Naive B cell (primary cell): ENCODE data around the gene MLKL. TPM values are rescaled to one million over a fixed set of nuclear protein-coding genes. Genes with fewer than 3 reads are reported as not detected.

ENCODE experiments used
- ATAC-seq, 2 donors: fragments of 150-1000 bp; cut with Tn5 transposase; 2 replicates each; pipeline ENCODE4 v1.10.0; 2021; ENCODE audit warnings: low read depth in 2 of 2, mild to moderate bottlenecking in 2 of 2, moderate library complexity in 2 of 2
- DNase-seq: peaks from one replicate; pipeline ENCODE4 v3.0.0; 2022
- H3K27ac Mint-ChIP-seq, 6 donors: one replicate each; pipeline ENCODE4 v1.8.0; 2020 to 2022; ENCODE audit warnings: mild to moderate bottlenecking in 6 of 6, mixed read lengths in 6 of 6, moderate library complexity in 5 of 6, inconsistent platforms in 2 of 6
- H3K27me3 Mint-ChIP-seq, 3 donors: one replicate each; pipeline ENCODE4 v1.8.0; 2021 to 2022; ENCODE audit warnings: mixed read lengths in 3 of 3, mild to moderate bottlenecking in 1 of 3
- H3K36me3 Mint-ChIP-seq, 2 donors: one replicate each; pipeline ENCODE4 v1.8.0; 2020 to 2022; ENCODE audit warnings: mixed read lengths in 2 of 2, inconsistent platforms in 1 of 2, mild to moderate bottlenecking in 1 of 2
- H3K4me1 Mint-ChIP-seq, 3 donors: one replicate each; pipeline ENCODE4 v1.8.0; 2020 to 2022; ENCODE audit warnings: mixed read lengths in 3 of 3, inconsistent platforms in 1 of 3, mild to moderate bottlenecking in 1 of 3, moderate library complexity in 1 of 3
- H3K4me3 Mint-ChIP-seq, 8 donors: one replicate each; pipeline ENCODE4 v1.8.0; 2020 to 2022; ENCODE audit warnings: mild to moderate bottlenecking in 8 of 8, mixed read lengths in 8 of 8, moderate library complexity in 8 of 8, inconsistent platforms in 2 of 8
- H3K9me3 Mint-ChIP-seq, 7 donors: one replicate each; pipeline ENCODE4 v1.8.0; 2020 to 2022; ENCODE audit warnings: mixed read lengths in 7 of 7, mild to moderate bottlenecking in 5 of 7, inconsistent platforms in 2 of 7, moderate library complexity in 1 of 7
- polyA plus RNA-seq, 6 donors: library from polyadenylated mRNA; unstranded; fragments of 300-500 nt; fragmentation: Illumina TruSeq; gene quantifications; one replicate each; pipeline ENCODE4 v1.2.3, GENCODE V29; 2021; ENCODE audit warnings: low read depth in 6 of 6

Gene MLKL
- polyA plus RNA-seq, 6 donors from 2014 or later, result 1.7 to 7.6 (median 3.8) TPM

GRCh38 chr16:74711938-74712337, 11.3 kb upstream of the MLKL start:
- no peaks in the 10 kb centered on the region for H3K36me3 Mint-ChIP-seq
- no peak for DNase-seq
- peaks cover 0 to 7% (median 0%) of the 10 kb centered on the region in 3 donors for H3K27me3 Mint-ChIP-seq
- peak overlapping the region in 1 of 6 donors; percentile 30 for H3K27ac Mint-ChIP-seq
- ATAC-seq, result no peak
- H3K4me1 Mint-ChIP-seq, result peaks cover 4 to 6% (median 5%) of the 10 kb centered on the region in 3 donors
- H3K4me3 Mint-ChIP-seq, result no peak overlapping the region
- H3K9me3 Mint-ChIP-seq, result peaks cover 0 to 2% (median 0%) of the 10 kb centered on the region in 7 donors

- Mint-ChIP-seq H3K27ac (no peak overlapping the region), H3K4me1 (peaks cover 4 to 6% (median 5%) of the 10 kb centered on the region in 3 donors), H3K4me3 (no peak overlapping the region), H3K36me3 (no peaks in the 10 kb centered on the region), H3K9me3 (peaks cover 0 to 2% (median 0%) of the 10 kb centered on the region in 7 donors), H3K27me3 (no peaks in the 10 kb centered on the region)
- ATAC-seq, result no peak
- DNase-seq, result no peak
Measured at GRCh38 chr16:74710401-74710800, 9.7 kb upstream of the MLKL start.

- Mint-ChIP-seq H3K4me3 (no peak overlapping the region), H3K27me3 (no peaks in the 10 kb centered on the region), H3K9me3 (peaks cover 0 to 2% (median 0%) of the 10 kb centered on the region in 7 donors), H3K27ac (peak overlapping the region in 1 of 6 donors; percentile 13), H3K4me1 (peaks cover 4 to 6% (median 5%) of the 10 kb centered on the region in 3 donors), H3K36me3 (no peaks in the 10 kb centered on the region)
- peak; percentile 68 for DNase-seq
- peak; percentile 88 to 96 for ATAC-seq
Measured at GRCh38 chr16:74709441-74709877, 8.8 kb upstream of the MLKL start.

GRCh38 chr16:74700116-74700437, 585 bp downstream of the MLKL start:
- ATAC-seq (peak; percentile 44 to 46), DNase-seq (peak; percentile 32)
- H3K4me1 Mint-ChIP-seq, result peaks cover 33 to 53% (median 45%) of the 10 kb centered on the region in 3 donors
- peak overlapping the region; percentile 92 to 99 (median 96) for H3K4me3 Mint-ChIP-seq
- H3K9me3 Mint-ChIP-seq, result no peaks in the 10 kb centered on the region
- peak overlapping the region in 5 of 6 donors; percentile 90 to 97 (median 93) for H3K27ac Mint-ChIP-seq
- H3K27me3 Mint-ChIP-seq, result no peaks in the 10 kb centered on the region
- H3K36me3 Mint-ChIP-seq, result peaks cover 0 to 5% of the 10 kb centered on the region in 2 donors

GRCh38 chr16:74699666-74700065, 996 bp downstream of the MLKL start:
- Mint-ChIP-seq H3K27me3 (no peaks in the 10 kb centered on the region), H3K4me1 (peaks cover 33 to 53% (median 45%) of the 10 kb centered on the region in 3 donors), H3K4me3 (peak overlapping the region; percentile 51 to 99 (median 95)), H3K36me3 (peaks cover 0 to 5% of the 10 kb centered on the region in 2 donors), H3K27ac (peak overlapping the region in 1 of 6 donors; percentile 90), H3K9me3 (no peaks in the 10 kb centered on the region)
- ATAC-seq (no peak), DNase-seq (no peak)

- DNase-seq, result no peak
- H3K4me3 Mint-ChIP-seq, result peak overlapping the region in 6 of 8 donors; percentile 16 to 99 (median 81)
- peaks cover 0 to 11% of the 10 kb centered on the region in 2 donors for H3K36me3 Mint-ChIP-seq
- no peak for ATAC-seq
- no peaks in the 10 kb centered on the region for H3K9me3 Mint-ChIP-seq
- no peaks in the 10 kb centered on the region for H3K27me3 Mint-ChIP-seq
- no peak overlapping the region for H3K27ac Mint-ChIP-seq
- peaks cover 33 to 53% (median 45%) of the 10 kb centered on the region in 3 donors for H3K4me1 Mint-ChIP-seq
Measured at GRCh38 chr16:74698222-74698621, 2.4 kb downstream of the MLKL start.

GRCh38 chr16:74695450-74696422, 4.9 kb downstream of the MLKL start:
- peak overlapping the region; percentile 73 to 91 (median 86) for H3K4me3 Mint-ChIP-seq
- H3K4me1 Mint-ChIP-seq, result peaks cover 20 to 41% (median 32%) of the 10 kb centered on the region in 3 donors
- H3K27me3 Mint-ChIP-seq, result no peaks in the 10 kb centered on the region
- H3K27ac Mint-ChIP-seq, result peak overlapping the region in 4 of 6 donors; percentile 47 to 93 (median 73)
- no peaks in the 10 kb centered on the region for H3K9me3 Mint-ChIP-seq
- H3K36me3 Mint-ChIP-seq, result peaks cover 14 to 24% of the 10 kb centered on the region in 2 donors
- peak; percentile 78 to 83 for ATAC-seq
- DNase-seq, result peak; percentile 62

- H3K27ac Mint-ChIP-seq, result no peak overlapping the region
- H3K9me3 Mint-ChIP-seq, result peaks cover 0 to 2% (median 0%) of the 10 kb centered on the region in 7 donors
- H3K36me3 Mint-ChIP-seq, result peaks cover 26 to 43% of the 10 kb centered on the region in 2 donors
- no peaks in the 10 kb centered on the region for H3K27me3 Mint-ChIP-seq
- peak overlapping the region in 1 of 8 donors; percentile 53 for H3K4me3 Mint-ChIP-seq
- DNase-seq, result no peak
- ATAC-seq, result no peak
- H3K4me1 Mint-ChIP-seq, result peaks cover 6 to 9% (median 7%) of the 10 kb centered on the region in 3 donors
Measured at GRCh38 chr16:74691093-74691855, 9.4 kb downstream of the MLKL start.

GRCh38 chr16:74682556-74682955, 18.1 kb downstream of the MLKL start:
- H3K27me3 Mint-ChIP-seq, result no peaks in the 10 kb centered on the region
- H3K9me3 Mint-ChIP-seq, result peaks cover 0 to 2% (median 0%) of the 10 kb centered on the region in 7 donors
- peaks cover 8 to 32% (median 20%) of the 10 kb centered on the region in 3 donors for H3K4me1 Mint-ChIP-seq
- peak overlapping the region in 1 of 6 donors; percentile 27 for H3K27ac Mint-ChIP-seq
- peak overlapping the region in 2 of 8 donors; percentile 12 to 29 for H3K4me3 Mint-ChIP-seq
- ATAC-seq, result no peak
- no peaks in the 10 kb centered on the region for H3K36me3 Mint-ChIP-seq
- DNase-seq, result no peak

GRCh38 chr16:74680681-74681080, 20.0 kb downstream of the MLKL start:
- H3K36me3 Mint-ChIP-seq, result no peaks in the 10 kb centered on the region
- ATAC-seq (no peak), DNase-seq (no peak)
- peaks cover 8 to 32% (median 20%) of the 10 kb centered on the region in 3 donors for H3K4me1 Mint-ChIP-seq
- no peak overlapping the region for H3K27ac Mint-ChIP-seq
- H3K4me3 Mint-ChIP-seq, result no peak overlapping the region
- H3K9me3 Mint-ChIP-seq, result peaks cover 0 to 2% (median 0%) of the 10 kb centered on the region in 7 donors
- no peaks in the 10 kb centered on the region for H3K27me3 Mint-ChIP-seq

- Mint-ChIP-seq H3K27ac (peak overlapping the region in 1 of 6 donors; percentile 66), H3K27me3 (no peaks in the 10 kb centered on the region), H3K36me3 (no peaks in the 10 kb centered on the region), H3K4me3 (no peak overlapping the region), H3K9me3 (peaks cover 0 to 2% (median 0%) of the 10 kb centered on the region in 7 donors), H3K4me1 (peaks cover 8 to 28% (median 16%) of the 10 kb centered on the region in 3 donors)
- no peak for ATAC-seq
- no peak for DNase-seq
Measured at GRCh38 chr16:74679983-74680382, 20.7 kb downstream of the MLKL start.

- Mint-ChIP-seq H3K4me1 (peaks cover 0 to 12% (median 4%) of the 10 kb centered on the region in 3 donors), H3K9me3 (no peaks in the 10 kb centered on the region), H3K27ac (no peak overlapping the region), H3K36me3 (peaks cover 0 to 7% of the 10 kb centered on the region in 2 donors), H3K27me3 (no peaks in the 10 kb centered on the region), H3K4me3 (no peak overlapping the region)
- no peak for DNase-seq
- ATAC-seq, result no peak
Measured at GRCh38 chr16:74677868-74678267, 22.8 kb downstream of the MLKL start.

GRCh38 chr16:74673876-74674275, 26.8 kb downstream of the MLKL start:
- Mint-ChIP-seq H3K36me3 (peaks cover 7 to 11% of the 10 kb centered on the region in 2 donors), H3K4me3 (no peak overlapping the region), H3K4me1 (no peaks in the 10 kb centered on the region), H3K27me3 (no peaks in the 10 kb centered on the region), H3K9me3 (no peaks in the 10 kb centered on the region), H3K27ac (peak overlapping the region in 2 of 6 donors; percentile 3 to 74)
- DNase-seq (no peak), ATAC-seq (no peak)
